ENCODE results near the gene SLC12A7.
"Not testable (repeated sequence)": the region's sequence is repeated elsewhere in the genome, so short reads cannot be mapped to it uniquely, and the experiment has no call there.

The SLC12A7 gene

GRCh38 chr5:1103505-1104326, 8.1 kb downstream of the SLC12A7 start:
- Histone ChIP-seq H3K9me3 (ENCODE audit: insufficient read depth, low read length) (no peaks in the 10 kb centered on the region), H3K9ac (ENCODE audit: insufficient read length, low read depth) (no peak overlapping the region), H3K36me3 (ENCODE audit: insufficient read depth, insufficient read length, low read length) (peaks cover 10% of the 10 kb centered on the region), H3K27me3 (ENCODE audit: insufficient read depth, insufficient read length) (no peaks in the 10 kb centered on the region), H3K4me1 (ENCODE audit: insufficient read depth, insufficient read length) (peaks cover 52% of the 10 kb centered on the region), H3K4me3 (ENCODE audit: insufficient read length, low read depth) (no peak overlapping the region)
- no peak for TF ChIP-seq ZNF274 (IDR thresholded peaks at IDR 0.05; ENCODE audit: low read depth, low read length)
- TF ChIP-seq SUZ12 (IDR thresholded peaks at IDR 0.05; ENCODE audit: extremely low read depth, insufficient read depth, insufficient read length), result no peak
- no peak for TF ChIP-seq YY1 (IDR thresholded peaks at IDR 0.05; ENCODE audit: insufficient read depth, insufficient read length)
- no peak for DNase-seq (ENCODE audit: low read depth, low spot score)

GRCh38 chr5:1103093-1103492, 8.8 kb downstream of the SLC12A7 start:
- Histone ChIP-seq H3K9me3 (ENCODE audit: insufficient read depth, low read length) (no peaks in the 10 kb centered on the region), H3K27me3 (ENCODE audit: insufficient read depth, insufficient read length) (no peaks in the 10 kb centered on the region), H3K4me3 (ENCODE audit: insufficient read length, low read depth) (no peak overlapping the region), H3K9ac (ENCODE audit: insufficient read length, low read depth) (no peak overlapping the region), H3K36me3 (ENCODE audit: insufficient read depth, insufficient read length, low read length) (peaks cover 8% of the 10 kb centered on the region), H3K4me1 (ENCODE audit: insufficient read depth, insufficient read length) (peaks cover 52% of the 10 kb centered on the region)
- DNase-seq (ENCODE audit: low read depth, low spot score), result no peak
- TF ChIP-seq ZNF274 (IDR thresholded peaks at IDR 0.05; ENCODE audit: low read depth, low read length) (no peak), SUZ12 (IDR thresholded peaks at IDR 0.05; ENCODE audit: extremely low read depth, insufficient read depth, insufficient read length) (no peak), YY1 (IDR thresholded peaks at IDR 0.05; ENCODE audit: insufficient read depth, insufficient read length) (no peak)

GRCh38 chr5:1101961-1102713, 9.7 kb downstream of the SLC12A7 start:
- Histone ChIP-seq H3K4me1 (ENCODE audit: insufficient read depth, insufficient read length) (peaks cover 47% of the 10 kb centered on the region), H3K9ac (ENCODE audit: insufficient read length, low read depth) (peak overlapping the region; percentile 61), H3K4me3 (ENCODE audit: insufficient read length, low read depth) (no peak overlapping the region), H3K36me3 (ENCODE audit: insufficient read depth, insufficient read length, low read length) (peaks cover 7% of the 10 kb centered on the region), H3K27me3 (ENCODE audit: insufficient read depth, insufficient read length) (no peaks in the 10 kb centered on the region), H3K9me3 (ENCODE audit: insufficient read depth, low read length) (no peaks in the 10 kb centered on the region)
- DNase-seq (ENCODE audit: low read depth, low spot score), result peak; percentile 50
- TF ChIP-seq YY1 (IDR thresholded peaks at IDR 0.05; ENCODE audit: insufficient read depth, insufficient read length), result no peak
- TF ChIP-seq SUZ12 (IDR thresholded peaks at IDR 0.05; ENCODE audit: extremely low read depth, insufficient read depth, insufficient read length), result no peak
- no peak for TF ChIP-seq ZNF274 (IDR thresholded peaks at IDR 0.05; ENCODE audit: low read depth, low read length)

- Histone ChIP-seq H3K9ac (ENCODE audit: insufficient read length, low read depth) (peak overlapping the region; percentile 21), H3K9me3 (ENCODE audit: insufficient read depth, low read length) (no peaks in the 10 kb centered on the region), H3K36me3 (ENCODE audit: insufficient read depth, insufficient read length, low read length) (peaks cover 11% of the 10 kb centered on the region), H3K27me3 (ENCODE audit: insufficient read depth, insufficient read length) (no peaks in the 10 kb centered on the region), H3K4me1 (ENCODE audit: insufficient read depth, insufficient read length) (peaks cover 48% of the 10 kb centered on the region), H3K4me3 (ENCODE audit: insufficient read length, low read depth) (no peak overlapping the region)
- TF ChIP-seq ZNF274 (IDR thresholded peaks at IDR 0.05; ENCODE audit: low read depth, low read length) (no peak), YY1 (IDR thresholded peaks at IDR 0.05; ENCODE audit: insufficient read depth, insufficient read length) (no peak), SUZ12 (IDR thresholded peaks at IDR 0.05; ENCODE audit: extremely low read depth, insufficient read depth, insufficient read length) (no peak)
- DNase-seq (ENCODE audit: low read depth, low spot score), result no peak
Observed at GRCh38 chr5:1100664-1101574, 10.9 kb downstream of the SLC12A7 start.

- TF ChIP-seq SUZ12 (IDR thresholded peaks at IDR 0.05; ENCODE audit: extremely low read depth, insufficient read depth, insufficient read length), result no peak
- TF ChIP-seq YY1 (IDR thresholded peaks at IDR 0.05; ENCODE audit: insufficient read depth, insufficient read length), result no peak
- TF ChIP-seq ZNF274 (IDR thresholded peaks at IDR 0.05; ENCODE audit: low read depth, low read length), result no peak
- DNase-seq (ENCODE audit: low read depth, low spot score), result no peak
- Histone ChIP-seq H3K9me3 (ENCODE audit: insufficient read depth, low read length) (no peaks in the 10 kb centered on the region), H3K36me3 (ENCODE audit: insufficient read depth, insufficient read length, low read length) (peaks cover 18% of the 10 kb centered on the region), H3K4me1 (ENCODE audit: insufficient read depth, insufficient read length) (peaks cover 44% of the 10 kb centered on the region), H3K9ac (ENCODE audit: insufficient read length, low read depth) (no peak overlapping the region), H3K4me3 (ENCODE audit: insufficient read length, low read depth) (no peak overlapping the region), H3K27me3 (ENCODE audit: insufficient read depth, insufficient read length) (no peaks in the 10 kb centered on the region)
Observed at GRCh38 chr5:1099926-1100663, 11.8 kb downstream of the SLC12A7 start.

- H3K9ac ChIP-seq (ENCODE audit: insufficient read length, low read depth), result no peak overlapping the region
- no peak overlapping the region for H3K4me3 ChIP-seq (ENCODE audit: insufficient read length, low read depth)
- TF ChIP-seq YY1 (IDR thresholded peaks at IDR 0.05; ENCODE audit: insufficient read depth, insufficient read length) (no peak), SUZ12 (IDR thresholded peaks at IDR 0.05; ENCODE audit: extremely low read depth, insufficient read depth, insufficient read length) (no peak), ZNF274 (IDR thresholded peaks at IDR 0.05; ENCODE audit: low read depth, low read length) (no peak)
- no peaks in the 10 kb centered on the region for H3K9me3 ChIP-seq (ENCODE audit: insufficient read depth, low read length)
- peaks cover 21% of the 10 kb centered on the region for H3K36me3 ChIP-seq (ENCODE audit: insufficient read depth, insufficient read length, low read length)
- no peak for DNase-seq (ENCODE audit: low read depth, low spot score)
- H3K27me3 ChIP-seq (ENCODE audit: insufficient read depth, insufficient read length), result no peaks in the 10 kb centered on the region
- peaks cover 39% of the 10 kb centered on the region for H3K4me1 ChIP-seq (ENCODE audit: insufficient read depth, insufficient read length)
Observed at GRCh38 chr5:1098986-1099597, 12.8 kb downstream of the SLC12A7 start.

GRCh38 chr5:1097988-1098385, 13.9 kb downstream of the SLC12A7 start:
- not testable (repeated sequence) for H3K9me3 ChIP-seq (ENCODE audit: insufficient read depth, low read length); DNase-seq (ENCODE audit: low read depth, low spot score); H3K4me3 ChIP-seq (ENCODE audit: insufficient read length, low read depth); H3K27me3 ChIP-seq (ENCODE audit: insufficient read depth, insufficient read length)
- Histone ChIP-seq H3K4me1 (ENCODE audit: insufficient read depth, insufficient read length) (peaks cover 29% of the 10 kb centered on the region), H3K36me3 (ENCODE audit: insufficient read depth, insufficient read length, low read length) (peaks cover 25% of the 10 kb centered on the region), H3K9ac (ENCODE audit: insufficient read length, low read depth) (peak overlapping the region; percentile 3)

Measured in NT2/D1 (cell line).